Muscle of arm (tissue), 12 donors: ENCODE measurements around the gene SFMBT2. TPM values are rescaled to one million over a fixed set of nuclear protein-coding genes. Genes with fewer than 3 reads are reported as not detected.
"Not testable (repeated sequence)": the region's sequence is repeated elsewhere in the genome, so short reads cannot be mapped to it uniquely, and the experiment has no call there.

Source experiments
- DNase-seq: peaks from one replicate; pipeline ENCODE4 v3.0.0-alpha.2; 2013
- polyA plus RNA-seq, 12 donors: library from polyadenylated mRNA; unstranded; fragments of 120-200 nt; gene quantifications; one replicate each; pipeline ENCODE4 v1.2.1, GENCODE V29; 2013; ENCODE audit not compliant: insufficient read length in 12 of 12

Gene SFMBT2
- polyA plus RNA-seq, 12 donors: 5.4 to 11.1 (median 7.9) TPM; not detected in 1

DNA sequence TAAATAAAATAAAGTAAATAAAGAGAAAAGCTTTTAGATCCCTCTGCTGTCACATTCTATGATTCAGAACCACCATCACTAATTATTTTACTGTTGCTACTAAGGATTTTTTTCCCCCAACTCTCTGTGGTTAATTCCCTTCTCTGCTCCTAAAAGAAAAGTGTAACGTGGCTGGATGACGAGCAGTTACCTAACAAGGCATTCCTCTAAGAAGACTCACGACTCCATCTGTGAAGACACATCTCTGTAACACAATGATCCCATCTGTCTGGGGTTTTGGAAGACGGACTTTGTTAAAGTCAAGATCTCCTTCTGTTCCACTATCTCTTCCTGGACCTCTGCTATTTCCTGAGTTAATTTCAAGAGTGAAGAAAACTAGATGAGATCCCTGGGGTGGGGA lies 179.9 kb downstream of the SFMBT2 start:
- DNase-seq: no peak

DNA sequence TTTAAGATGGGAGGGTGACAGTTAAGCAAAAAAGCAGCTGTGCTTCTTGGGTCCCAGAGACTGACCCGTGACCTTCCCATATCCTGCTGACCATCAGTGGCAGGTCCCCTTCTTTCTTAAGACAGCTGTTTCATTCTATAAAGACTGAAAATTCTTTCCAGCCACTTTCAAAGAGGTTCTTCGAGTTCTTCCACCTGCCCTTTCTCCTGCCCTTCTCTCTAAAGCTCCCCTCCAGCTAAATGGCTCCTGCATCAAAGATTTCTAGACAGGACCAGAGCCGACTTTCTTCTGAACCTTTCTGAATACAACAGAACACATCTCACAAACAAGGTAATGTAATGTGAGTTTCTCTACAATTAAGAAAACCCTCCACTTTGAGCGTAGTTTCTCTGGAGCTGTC lies 180.8 kb downstream of the SFMBT2 start:
- no peak for DNase-seq

DNA sequence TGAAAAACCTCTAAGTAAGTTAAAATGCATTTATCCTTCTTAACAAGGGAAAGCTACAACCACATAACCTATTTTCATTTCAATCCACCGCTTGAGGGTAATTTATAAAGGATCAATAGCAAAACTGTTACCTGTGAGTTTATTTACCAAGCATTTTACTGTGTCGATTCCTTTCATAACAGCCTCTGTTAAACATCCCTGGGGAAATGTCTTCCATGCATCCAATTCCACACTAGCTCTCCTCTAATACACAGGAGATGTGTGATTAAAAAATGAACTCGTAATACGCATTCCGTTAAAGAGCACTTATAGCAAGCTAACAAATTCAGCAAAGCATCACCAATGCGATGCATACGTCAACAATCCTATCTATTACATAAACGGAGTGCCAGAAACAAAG lies 185.7 kb downstream of the SFMBT2 start:
- no peak for DNase-seq

DNA sequence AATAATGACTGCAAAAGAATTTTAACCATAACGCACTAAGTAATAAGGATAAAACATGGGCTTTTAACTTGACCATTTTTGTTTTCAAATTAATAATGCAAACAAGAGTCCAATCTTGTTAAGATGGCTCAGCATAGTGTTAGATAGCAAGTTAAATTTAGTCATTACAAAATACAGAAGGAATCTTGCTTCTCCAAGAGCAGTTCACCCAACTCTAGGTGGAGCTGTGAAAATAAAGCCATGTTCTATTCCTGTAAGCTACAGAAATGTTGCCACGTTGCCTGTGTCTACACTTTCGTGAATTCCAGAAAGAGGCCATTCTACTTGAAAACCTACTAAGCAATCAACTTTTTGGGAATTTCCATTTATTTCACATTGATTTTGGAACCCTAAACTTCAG lies 191.9 kb downstream of the SFMBT2 start:
- no peak for DNase-seq

DNA sequence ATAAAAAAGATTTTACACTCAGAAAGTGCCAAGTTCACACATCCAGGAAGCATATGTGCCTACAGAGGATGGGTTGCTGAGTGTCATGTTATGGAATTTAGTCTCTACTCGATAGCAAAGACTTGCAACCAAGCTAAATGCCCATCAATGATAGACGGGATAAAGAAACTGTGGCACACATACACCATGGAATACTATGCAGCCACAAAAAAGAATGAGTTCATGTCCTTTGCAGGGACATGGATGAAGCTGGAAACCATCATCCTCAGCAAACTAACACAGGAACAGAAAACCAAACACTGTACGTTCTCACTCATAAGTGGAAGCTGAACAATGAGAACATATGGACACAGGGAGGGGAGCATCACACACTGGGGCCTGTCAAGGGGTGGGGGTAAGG lies 198.1 kb downstream of the SFMBT2 start:
- DNase-seq: not testable (repeated sequence)

DNA sequence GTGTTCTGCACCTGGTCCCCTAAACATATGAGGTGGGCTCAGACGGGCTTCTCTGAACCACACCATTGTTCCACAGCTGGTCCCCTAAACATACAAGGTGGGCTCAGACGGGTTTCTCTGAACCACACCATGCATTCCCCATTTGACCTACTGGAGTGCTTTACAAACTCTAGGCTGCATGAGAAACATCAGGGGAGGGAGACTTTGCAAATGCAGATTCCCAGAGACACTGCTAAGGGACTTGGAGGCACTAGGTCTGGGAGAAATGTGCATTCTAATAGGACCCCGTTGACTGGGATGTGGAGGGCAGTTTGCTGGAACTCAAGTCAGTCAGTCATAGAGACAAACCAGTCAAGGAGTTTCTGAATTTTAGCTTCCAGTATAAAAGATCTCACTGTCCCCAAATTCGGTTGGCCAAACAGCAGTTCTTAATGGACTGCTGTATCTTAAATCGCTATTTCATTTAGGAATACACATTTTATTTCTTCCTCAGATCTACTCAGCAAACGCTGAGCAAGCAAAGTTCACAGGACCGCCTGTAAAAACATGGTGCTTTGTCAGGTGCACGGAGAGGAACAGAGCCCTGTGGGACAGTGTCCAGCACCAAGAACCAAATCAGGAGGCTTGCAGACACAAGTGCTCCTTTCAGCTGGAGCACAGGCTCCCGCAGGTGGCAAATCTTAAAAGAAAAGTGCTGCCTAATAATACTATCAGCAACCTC lies 198.8 kb downstream of the SFMBT2 start:
- DNase-seq: no peak

DNA sequence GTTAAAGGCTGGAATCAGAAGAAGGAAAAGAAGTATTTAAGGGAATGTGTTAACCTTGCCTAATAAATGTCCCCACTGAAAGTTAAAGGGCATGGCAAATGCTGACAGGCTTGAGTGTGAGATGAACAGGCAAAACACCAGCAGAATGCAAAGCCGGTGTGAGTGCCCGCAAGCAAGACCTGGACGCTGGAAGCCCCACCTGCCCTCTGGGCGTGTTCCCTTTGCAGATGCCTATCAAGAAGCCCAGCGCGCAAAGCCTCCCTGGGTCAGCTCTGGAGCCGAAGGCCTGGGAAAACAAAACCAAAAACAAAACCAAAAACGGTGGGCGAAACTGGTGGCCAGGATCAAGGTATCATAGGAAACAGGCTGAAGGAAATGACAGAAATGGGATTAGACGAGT lies 200.3 kb downstream of the SFMBT2 start:
- no peak for DNase-seq

DNA sequence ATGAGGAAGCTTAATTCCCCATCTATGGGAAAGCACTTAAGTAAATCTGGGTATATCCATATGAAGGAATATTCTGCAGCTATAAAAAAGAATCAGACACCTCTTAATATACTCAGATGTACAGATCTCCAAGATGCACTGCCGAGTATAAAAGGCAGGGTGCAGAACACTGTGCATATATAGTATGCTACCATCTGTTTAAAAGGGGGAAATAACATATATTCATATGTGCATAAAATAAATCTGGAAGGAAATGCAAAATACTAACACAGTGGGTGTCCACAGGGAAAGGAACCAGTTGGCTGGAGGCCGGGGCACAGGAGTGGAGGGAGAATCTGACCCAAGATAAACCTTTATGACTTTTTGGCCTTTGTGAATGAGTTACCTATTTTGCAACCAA lies 201.4 kb downstream of the SFMBT2 start:
- no peak for DNase-seq

DNA sequence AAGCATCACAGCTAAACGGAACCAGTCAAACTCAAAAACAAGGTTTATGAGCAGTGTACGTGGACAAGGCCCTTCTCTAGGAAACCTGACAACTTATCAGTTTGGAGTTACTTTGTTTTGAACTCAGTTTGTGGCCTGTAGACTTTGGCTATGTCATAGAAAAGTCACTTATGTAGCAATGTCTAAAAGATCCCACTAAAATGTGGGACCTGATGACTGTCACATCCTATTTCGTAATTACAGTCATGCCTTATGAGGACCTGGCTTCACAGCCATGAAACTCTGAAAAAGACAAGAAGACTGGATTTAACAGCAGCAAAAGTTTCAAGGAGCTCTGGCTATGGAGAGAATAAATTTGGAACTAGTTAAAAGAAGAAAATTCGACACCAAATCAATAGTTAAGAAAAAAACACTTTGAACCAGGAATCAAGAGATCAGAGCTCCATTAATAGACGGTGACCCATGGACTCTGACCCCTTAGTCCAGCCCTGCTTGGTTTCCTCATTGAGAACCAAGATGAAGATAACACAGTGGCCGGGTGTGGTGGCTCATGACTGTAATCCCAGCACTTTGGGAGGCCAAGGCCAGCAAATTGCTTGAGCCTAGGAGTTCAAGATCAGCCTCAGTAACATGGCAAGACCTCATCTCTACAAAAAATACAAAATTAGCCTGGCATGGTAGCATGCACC lies 204.3 kb downstream of the SFMBT2 start:
- no peak for DNase-seq

DNA sequence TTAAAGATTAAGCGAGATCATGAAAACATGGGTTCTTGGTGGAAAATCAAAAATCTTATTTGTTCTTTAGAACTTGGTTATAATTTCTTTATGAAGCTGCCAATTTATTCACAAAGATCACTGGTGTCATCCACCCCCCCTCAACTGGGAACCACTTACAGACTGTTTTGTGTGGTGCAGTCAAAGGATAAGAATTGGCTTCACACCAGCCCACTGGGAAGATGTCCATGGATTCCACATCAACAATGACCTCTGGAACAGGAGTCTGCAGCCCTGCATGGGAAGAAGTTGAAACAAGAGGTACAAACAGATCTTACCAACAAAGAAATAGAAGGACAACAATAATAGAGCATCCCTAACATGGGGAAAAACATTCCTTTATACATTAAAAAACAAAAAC lies 205.2 kb downstream of the SFMBT2 start:
- DNase-seq: no peak

DNA sequence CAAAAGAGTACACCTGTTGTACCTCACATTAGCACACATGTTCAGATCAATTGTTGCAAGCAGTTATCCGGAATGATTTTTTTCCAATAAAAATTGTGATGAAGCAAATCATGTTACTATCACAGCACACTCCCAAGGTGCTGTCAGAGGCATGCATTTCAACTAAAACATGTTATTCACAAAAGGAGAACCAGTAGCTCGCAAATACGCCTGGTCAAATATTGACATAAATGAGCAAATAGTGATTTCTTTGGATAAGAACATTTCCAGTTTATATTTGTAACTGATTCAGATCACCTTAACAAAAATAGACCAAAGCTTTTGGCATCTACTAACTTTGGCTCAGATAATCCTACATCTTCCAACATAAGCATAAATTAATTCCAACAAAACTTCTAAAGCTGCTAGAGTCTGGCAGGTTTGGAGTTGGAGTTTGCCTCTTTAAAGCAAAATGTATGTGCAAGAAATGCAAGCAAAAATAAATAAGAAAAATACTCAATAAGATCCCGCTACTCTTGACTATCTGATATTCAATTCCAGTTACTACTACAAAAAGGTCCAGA lies 208.0 kb downstream of the SFMBT2 start:
- peak; percentile 40 for DNase-seq

DNA sequence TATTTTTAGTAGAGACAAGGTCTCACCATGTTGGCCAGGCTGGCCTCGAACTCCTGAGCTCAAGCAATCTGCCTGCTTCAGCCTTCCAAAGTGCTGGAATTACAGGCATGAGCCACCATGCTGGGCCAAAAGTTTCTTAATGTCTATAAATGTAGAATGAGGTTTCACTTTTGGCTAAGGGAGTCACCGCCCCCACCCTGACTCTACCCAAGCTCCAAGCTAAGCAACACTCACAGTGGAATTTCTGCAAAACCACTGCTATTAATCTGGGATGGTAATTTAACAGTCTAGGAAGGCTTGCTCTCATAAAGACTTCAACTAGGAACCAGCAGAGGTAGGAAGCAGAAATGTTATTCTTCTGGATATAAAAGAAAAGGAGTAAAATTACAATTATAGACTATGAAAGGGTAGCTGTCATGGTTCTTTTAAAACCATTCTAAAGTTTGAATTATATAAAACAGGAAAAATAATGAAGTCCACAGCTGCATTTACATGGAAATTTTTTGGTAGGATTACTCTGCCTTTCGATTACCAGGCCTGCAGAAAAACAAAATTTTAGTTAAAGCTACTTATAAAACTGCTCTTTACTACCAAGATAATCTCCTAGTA lies 211.6 kb downstream of the SFMBT2 start:
- DNase-seq: no peak

DNA sequence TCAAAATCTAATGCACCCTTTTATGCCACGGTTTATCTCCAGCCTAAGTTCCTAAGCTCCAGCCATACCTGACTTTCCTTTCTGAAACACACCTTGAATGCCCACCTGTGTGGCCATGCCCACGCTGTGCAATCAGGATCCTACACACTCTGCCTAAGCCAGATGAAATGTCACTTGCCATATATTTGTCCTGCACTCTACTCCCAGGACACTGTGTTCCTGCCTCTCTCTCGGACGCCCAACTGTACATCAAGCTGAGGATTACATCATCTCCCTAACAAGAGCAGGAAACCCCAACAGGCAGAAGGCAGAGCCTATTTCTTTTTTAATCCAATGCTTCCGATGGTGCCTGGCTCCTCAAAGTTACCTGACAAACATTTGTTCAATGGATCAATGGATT lies 214.6 kb downstream of the SFMBT2 start:
- no peak for DNase-seq

DNA sequence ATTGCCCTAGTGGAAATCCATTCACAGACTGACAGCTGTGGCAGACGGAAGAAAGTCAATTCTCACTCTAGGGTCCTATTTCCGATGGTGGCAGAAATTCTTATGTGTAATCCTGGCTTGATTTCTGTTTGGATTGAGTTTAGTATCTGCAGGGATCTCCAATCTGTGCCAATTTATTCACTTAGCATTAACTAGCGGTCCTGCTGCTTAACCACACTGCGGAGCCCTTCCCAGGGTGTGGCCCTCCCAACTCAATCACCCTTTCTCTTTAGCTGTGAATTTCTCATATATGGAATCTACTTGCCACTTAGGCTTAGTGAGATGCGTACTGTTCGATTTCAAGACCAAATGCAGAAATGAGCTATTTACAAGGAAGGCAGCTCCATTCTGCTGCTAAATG lies 215.7 kb downstream of the SFMBT2 start:
- DNase-seq: no peak

DNA sequence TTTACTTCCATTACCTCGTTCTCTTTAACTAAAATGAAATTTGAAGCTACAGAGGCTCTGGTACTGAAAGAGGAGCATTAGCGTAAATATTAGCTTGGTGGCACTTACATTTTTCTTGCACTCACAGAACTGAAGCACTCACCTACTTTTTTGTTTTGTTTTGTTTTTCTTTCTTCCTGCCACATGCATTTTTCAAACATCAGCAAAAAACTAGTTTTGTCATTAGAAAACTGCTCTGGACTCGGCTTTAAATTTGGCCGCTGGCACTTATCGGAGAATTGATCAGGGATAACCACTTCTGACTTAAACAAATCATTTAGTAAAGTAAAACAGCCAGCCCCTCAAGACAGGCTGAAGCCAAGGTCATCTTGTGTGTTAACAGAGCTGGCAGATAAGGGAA lies 216.3 kb downstream of the SFMBT2 start:
- no peak for DNase-seq

DNA sequence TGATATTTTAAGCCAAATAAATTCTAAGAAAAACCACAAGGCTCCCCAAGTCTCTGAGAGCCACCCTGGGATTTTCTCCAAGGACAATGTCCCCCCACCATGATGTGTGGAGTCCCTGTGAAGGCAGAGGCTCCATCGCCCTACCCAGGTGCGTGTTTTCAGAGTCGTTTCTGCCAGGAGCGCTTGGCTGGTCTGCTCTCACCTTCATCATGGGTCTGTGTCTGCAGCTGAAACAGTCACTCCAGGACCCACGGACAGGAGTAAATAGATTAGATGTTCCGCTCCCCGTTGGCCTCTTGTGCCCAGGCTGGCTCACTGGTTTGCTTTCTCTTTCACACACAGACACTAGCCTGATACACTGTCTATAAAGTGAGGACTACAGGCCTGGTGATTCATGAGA lies 217.5 kb downstream of the SFMBT2 start:
- DNase-seq: no peak

DNA sequence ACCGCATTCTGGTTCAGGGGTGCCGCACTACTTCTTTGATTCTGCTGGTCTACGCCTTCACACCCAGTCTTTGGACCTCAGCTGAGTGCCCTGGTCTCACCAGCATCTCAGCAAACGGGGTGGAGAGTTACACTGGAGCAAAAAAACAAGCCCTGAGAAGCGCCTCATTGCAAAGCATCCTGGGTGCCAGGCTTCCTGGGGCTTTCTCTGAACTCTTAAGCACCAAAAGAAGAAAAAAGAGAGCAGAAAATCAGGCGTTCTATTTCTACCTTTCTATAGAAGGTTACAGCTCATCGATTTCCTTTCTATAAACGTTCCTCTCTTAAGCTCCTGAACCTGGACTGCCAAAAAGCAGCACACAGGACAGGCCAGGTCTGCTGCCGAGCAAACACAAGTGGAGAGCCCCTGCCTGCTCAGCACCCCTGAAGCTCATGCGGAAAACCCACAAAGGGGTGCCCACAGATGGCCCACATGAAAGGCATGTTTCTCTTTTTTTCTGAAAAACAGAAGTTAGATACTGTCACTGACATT lies 217.9 kb downstream of the SFMBT2 start:
- DNase-seq: no peak

DNA sequence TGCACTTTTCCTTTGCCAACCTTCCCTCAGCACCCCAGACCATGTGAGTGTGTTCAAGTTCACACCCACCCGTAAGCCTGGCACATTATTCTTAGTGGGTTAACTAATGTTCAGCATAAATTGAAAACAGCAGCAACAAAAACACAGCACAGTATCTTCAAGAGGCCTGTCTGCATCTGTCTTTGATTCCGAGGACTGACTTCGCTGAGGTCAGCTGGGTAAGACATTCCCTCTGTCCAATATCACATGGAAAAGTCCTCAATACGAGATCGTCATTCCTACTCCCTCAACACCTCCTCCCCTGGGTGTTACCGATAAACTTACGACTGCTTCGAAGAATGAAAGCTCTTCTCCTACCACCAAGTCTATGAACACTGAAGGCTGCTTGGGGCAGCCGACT lies 218.8 kb downstream of the SFMBT2 start:
- no peak for DNase-seq

DNA sequence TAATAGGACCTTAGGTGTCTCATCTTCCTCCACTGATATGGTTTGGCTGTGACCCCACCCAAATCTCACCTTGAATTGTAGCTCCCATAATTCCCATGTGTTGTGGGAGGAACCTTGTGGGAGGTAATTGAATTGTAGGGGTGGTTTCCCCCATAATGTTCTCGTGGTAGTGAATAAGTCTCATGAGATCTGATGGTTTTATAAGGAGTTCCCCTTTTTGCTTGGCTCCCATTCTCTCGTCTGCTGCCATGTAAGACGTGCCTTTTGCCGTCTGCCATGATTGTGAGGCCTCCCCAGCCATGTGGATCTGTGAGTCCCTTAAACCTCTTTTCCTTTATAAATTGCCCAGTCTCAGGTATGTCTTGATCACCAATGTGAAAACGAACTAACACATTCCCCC lies 220.1 kb downstream of the SFMBT2 start:
- not testable (repeated sequence) for DNase-seq

DNA sequence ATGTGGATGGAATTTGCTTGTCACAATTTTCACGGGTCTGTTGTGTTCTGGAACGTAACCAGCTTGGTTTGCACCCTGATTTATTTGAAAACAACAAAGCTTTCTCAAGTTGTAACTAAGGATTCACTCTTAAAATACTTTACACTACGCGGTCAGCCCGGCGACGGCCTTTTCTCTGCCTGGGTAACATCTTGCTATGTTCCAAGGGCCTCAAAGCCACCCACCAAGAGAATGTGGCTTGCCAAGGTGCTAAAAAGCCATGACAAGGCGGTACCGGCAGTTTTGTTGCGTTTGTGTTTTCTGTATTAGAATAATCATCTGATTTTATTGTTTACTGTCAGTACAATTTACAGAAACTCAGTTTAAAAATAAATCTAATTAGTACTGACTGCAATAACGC lies 220.9 kb downstream of the SFMBT2 start:
- DNase-seq: no peak

DNA sequence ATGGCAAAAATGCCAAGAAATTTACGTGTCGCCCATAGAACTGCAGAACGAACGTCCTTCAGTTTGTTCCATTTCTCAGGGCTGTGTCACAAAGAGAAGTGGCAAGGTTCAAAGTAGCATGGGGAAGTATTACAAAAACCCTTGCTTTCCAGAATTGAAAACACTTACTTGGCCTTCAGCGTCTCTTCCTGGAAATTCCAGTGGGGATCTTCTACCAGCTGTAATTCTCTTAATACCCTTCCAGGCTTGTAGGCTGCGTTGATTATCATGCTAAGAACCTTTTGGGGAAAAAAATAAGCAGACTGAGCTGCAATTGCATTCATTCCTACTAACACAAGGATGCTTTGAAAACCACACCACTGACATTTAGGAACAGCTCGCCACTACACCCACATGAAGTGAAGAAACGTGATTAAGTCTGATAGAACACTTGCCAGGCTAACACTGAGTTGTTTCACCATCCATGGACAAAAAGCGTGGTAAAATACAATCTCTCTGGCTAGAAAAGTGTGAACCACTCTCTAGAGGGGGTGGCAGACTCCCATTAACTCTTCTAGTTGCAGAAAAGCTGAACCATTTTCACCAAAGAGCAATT lies 222.3 kb downstream of the SFMBT2 start:
- DNase-seq: no peak

DNA sequence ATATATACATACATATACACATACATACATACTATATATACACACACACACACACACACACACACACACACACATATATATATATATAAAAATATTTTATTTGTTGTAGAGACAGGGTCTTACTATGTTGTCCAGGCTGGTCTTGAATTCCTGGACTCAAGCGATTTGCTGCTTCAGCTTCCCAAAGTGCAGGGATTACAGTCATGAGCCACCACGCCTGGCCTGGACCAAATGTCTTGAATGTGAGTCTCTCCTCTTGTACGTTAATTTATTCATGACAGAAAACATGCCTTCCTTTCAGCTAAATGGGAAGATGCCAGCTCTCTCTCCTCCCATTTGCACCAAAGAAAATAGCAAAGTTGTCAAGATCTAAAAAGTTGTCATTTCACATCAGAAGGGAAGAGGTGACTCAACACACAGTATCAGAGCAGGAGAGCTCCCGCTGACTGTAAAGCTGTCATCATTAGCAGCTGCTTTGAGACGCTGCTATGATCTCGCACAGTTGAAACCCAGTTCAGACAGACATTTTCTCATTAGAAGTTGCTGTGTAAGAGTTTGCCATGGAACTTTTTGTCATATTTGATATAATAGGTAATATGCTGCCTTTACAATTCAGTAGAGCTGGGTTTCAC lies 224.3 kb downstream of the SFMBT2 start:
- DNase-seq: no peak
